Mucosa of gallbladder (tissue), 1 donor: ENCODE measurements around the gene NOS2. TPM values are rescaled to one million over a fixed set of nuclear protein-coding genes. Genes with fewer than 3 reads are reported as not detected.
"Not testable (repeated sequence)": the region's sequence is repeated elsewhere in the genome, so short reads cannot be mapped to it uniquely, and the experiment has no call there.

Source experiments
- DNase-seq: peaks from one replicate; pipeline ENCODE4 v3.0.0-alpha.2; 2020; ENCODE audit warnings: low spot score
- total RNA-seq: library from RNA; stranded (reverse); gene quantifications from one replicate; pipeline ENCODE4 v1.2.1, GENCODE V29; 2021
- donor health status: DM: no; HTN: no; CAD: no.

Gene NOS2
- total RNA-seq, 1 donor from 2014 or later, result 0.12 TPM

- no peak for DNase-seq
Measured at GRCh38 chr17:27755706-27756466, 44.4 kb downstream of the NOS2 start.

- no peak for DNase-seq
Measured at GRCh38 chr17:27754549-27754948, 45.8 kb downstream of the NOS2 start.

GRCh38 chr17:27753726-27754125 lies 46.6 kb downstream of the NOS2 start:
- DNase-seq, result not testable (repeated sequence)

DNA sequence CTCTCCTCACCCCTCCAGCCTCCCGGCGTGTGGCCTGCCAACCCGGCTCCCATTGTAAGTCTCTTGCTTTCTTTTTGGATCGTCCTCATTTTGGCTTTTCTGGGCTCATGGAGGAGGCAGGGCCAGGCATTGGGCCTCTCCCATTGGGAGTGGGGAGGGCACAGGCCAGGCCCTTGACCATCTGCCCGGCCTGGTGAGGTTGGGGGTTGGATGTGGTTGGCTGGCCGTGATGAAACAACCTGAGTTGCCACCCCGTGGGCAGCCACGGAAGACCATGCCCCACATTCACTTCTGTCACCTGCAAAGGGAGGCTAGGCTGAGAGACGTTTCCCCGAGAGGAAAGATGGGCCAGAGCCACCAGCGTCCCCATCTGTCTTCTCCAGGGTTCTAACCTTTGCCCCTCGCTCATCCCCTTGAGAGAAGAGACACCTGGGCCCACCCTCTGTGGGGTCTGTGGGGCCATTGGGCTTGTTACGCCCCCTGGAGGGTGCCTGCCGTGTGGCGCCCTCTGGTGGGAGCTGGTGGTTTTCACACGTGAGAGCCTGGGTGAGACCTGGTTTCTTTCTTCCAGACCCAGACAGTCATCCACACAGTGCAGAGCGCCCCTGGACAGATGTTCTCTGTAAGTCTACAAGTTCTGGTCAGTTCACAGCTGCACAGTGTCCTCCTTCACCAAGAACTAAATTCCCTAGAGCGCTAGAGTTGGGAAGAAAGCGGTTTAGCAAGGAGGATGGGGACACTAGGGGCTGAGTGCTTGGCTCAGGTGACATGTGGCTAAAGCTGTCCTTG lies 47.3 kb downstream of the NOS2 start:
- not testable (repeated sequence) for DNase-seq

- no peak for DNase-seq
Measured at GRCh38 chr17:27751622-27752490, 48.5 kb downstream of the NOS2 start.

GRCh38 chr17:27751166-27751565 lies 49.2 kb downstream of the NOS2 start:
- no peak for DNase-seq

- DNase-seq, result not testable (repeated sequence)
Measured at GRCh38 chr17:27749562-27750150, 50.7 kb downstream of the NOS2 start.

DNA sequence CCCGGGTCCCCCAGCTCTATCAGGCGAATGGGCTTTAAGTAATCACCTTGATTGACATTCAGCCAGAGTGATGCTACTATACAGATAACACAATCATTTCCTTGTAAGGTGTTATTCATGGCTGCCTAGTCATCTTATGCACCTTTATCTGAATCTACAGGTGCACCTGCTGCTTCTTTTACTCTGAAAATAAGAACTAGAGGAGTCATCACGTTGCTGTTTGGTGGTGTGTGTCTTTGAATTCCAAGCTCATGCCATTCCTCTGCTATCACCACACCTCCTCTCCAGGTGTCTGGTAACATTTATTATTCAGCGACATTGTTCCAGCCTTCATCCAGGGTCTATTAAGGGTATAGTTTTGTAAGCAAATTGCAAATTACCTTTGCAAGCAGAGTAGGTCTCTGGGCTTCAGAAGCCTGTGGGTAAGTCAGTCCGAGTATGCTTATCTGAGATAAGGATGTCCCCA lies 51.9 kb downstream of the NOS2 start:
- DNase-seq, result no peak

DNA sequence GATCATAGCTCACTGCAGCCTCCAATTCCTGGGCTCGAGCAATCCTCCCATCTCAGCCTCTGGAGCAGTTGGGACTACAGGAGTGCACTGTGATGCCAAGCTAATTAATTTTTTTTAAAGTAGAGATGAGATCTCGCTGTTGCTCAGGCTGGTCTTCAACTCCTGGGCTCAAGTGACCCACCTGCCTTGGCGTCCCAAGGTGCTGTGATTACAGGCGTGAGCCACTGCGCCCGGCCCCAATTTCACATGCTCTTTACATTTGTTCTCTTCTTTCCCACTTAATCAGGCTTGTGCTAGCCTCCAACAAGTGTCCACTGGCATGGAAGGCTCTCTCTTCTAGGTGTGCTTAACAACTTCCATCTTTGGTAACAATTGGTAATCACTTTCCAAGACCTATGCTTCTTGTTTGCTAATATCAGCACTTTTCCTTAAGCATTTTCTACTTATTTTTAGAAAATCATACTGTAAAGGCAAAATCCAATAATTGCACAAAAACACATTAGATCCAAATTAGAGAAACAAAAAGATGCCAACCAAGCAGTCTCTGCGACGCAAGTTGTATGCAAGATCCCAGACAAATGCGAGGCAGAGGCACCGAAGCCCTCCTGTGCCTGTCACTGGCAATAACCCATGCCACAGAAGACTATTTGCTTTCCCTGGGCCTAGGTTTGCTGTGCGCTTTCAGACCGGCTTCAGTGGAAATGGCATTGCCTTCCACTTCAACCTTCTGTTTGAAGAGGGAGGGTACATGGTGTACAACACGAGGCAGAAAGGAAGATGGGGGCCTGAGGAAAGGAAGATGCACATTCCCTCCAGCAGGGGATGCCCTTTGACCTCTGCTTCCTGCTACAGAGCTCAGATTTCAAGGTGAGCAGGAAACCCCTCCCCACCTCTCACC lies 52.6 kb downstream of the NOS2 start:
- DNase-seq, result no peak

- DNase-seq, result no peak
Measured at GRCh38 chr17:27746881-27747280, 53.4 kb downstream of the NOS2 start.

- DNase-seq, result not testable (repeated sequence)
Measured at GRCh38 chr17:27746320-27746719, 54.0 kb downstream of the NOS2 start.

- not testable (repeated sequence) for DNase-seq
Measured at GRCh38 chr17:27745207-27745830, 55.0 kb downstream of the NOS2 start.

GRCh38 chr17:27743281-27743885 lies 56.9 kb downstream of the NOS2 start:
- DNase-seq, result no peak

DNA sequence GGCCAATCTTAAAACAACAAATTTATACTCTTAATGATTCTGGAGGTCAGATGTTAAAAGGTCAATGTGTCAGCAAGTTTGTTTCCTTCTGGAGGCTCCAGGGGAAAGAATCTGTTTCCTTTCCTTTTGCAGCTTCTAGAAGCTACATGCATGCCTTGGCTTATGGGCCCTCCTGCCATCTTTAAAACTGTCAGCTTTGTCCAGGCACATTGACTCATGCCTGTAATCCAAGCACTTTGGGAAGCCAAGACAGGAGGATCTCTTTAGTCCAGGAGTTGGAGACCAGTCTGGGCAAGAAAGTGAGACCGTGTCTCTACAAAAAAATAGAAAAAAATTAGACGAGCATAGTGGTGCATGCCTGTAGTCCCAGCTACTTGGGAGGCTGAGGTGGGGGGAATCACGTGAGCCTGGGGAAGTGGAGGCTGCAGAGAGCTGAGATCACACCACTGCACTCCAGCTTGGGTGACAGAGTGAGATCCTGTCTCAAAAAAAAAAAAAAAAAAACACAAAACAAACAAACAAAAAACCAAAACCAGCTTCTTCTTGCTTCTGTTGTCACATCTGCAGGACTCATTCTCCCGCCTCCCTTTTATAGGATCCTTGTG lies 58.3 kb downstream of the NOS2 start:
- no peak for DNase-seq

GRCh38 chr17:27741361-27741861 lies 58.9 kb downstream of the NOS2 start:
- no peak for DNase-seq

DNA sequence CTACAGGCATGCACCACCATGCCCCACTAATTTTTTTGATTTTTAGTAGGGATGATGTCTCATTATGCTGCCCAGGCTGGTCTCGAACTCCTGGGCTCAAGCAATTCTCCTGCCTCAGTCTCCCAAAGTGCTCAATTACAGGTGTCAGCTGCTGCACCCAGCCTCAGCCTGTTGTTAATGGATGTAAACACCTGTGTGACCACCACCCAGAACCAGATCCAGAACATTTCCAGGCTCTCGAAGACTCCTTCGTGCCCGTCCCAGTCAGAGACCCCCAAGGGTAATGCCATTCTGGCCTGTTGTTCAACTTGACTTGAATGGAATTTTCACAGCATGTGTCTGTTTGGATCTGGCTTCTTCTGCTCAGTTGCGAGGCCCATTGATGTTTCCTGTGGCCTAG lies 59.8 kb downstream of the NOS2 start:
- DNase-seq, result not testable (repeated sequence)

- no peak for DNase-seq
Measured at GRCh38 chr17:27733773-27734172, 66.6 kb downstream of the NOS2 start.

DNA sequence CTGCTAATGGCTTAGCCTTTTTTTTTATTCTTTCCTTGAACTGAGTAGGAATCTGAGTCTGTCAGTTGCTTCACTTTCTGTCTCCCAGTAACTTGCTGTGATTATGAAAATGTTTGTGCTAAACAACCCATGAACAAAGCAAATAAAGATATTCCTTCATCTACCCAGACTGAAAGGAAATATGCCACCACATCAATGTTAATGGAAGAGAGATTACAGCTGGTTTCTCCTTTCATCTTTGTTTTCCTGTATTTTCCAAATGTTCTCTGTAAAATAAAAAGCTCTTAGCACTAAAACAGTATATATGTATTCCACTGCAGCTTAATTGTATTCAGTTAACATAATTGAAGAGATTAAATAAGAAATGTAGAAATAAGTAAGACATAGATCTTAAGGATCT lies 67.6 kb downstream of the NOS2 start:
- DNase-seq, result not testable (repeated sequence)

- not testable (repeated sequence) for DNase-seq
Measured at GRCh38 chr17:27725982-27726381, 74.3 kb downstream of the NOS2 start.
